Neural progenitor cell (in vitro differentiated cells): ENCODE measurements around the gene TRIO. TPM values are rescaled to one million over a fixed set of nuclear protein-coding genes. Genes with fewer than 3 reads are reported as not detected.

Experiments used
- DNase-seq: peaks from one replicate; pipeline ENCODE4 v3.0.0-alpha.2; 2016; ENCODE audit warnings: low spot score
- H2AFZ ChIP-seq: fragments of 200-600 bp; sonication (generic); replicated peaks from 2 replicates; pipeline ENCODE4 v1.6.1; 2016; ENCODE audit warnings: antibody characterized with exemption
- H3F3A ChIP-seq: fragments of 200-600 bp; sonication (generic); 2 replicates; pipeline ENCODE4 v1.6.1; 2016; ENCODE audit warnings: antibody characterized with exemption, low read depth
- H3K27ac ChIP-seq: fragments of 200-600 bp; sonication (generic); 2 replicates; pipeline ENCODE4 v1.5.1; 2016; ENCODE audit warnings: mild to moderate bottlenecking
- H3K27me3 ChIP-seq: fragments of 200-600 bp; sonication (generic); 2 replicates; pipeline ENCODE4 v1.6.1; 2016; ENCODE audit warnings: mild to moderate bottlenecking, moderate library complexity
- H3K36me3 ChIP-seq: fragments of 200-600 bp; sonication (generic); 2 replicates; pipeline ENCODE4 v1.5.1; 2016
- H3K4me1 ChIP-seq: fragments of 200-600 bp; sonication (generic); 2 replicates; pipeline ENCODE4 v1.6.1; 2016; ENCODE audit warnings: mixed run types
- H3K4me2 ChIP-seq: fragments of 200-600 bp; sonication (generic); 2 replicates; pipeline ENCODE4 v1.6.1; 2016
- H3K4me3 ChIP-seq: fragments of 200-600 bp; sonication (generic); 2 replicates; pipeline ENCODE4 v1.5.1; 2016
- H3K79me2 ChIP-seq: fragments of 200-600 bp; sonication (generic); 2 replicates; pipeline ENCODE4 v1.6.1; 2016; ENCODE audit warnings: low read depth
- H3K9ac ChIP-seq: fragments of 200-600 bp; sonication (generic); 2 replicates; pipeline ENCODE4 v1.6.1; 2016
- H3K9me3 ChIP-seq: fragments of 200-600 bp; sonication (generic); 2 replicates; pipeline ENCODE4 v1.5.1; 2016; ENCODE audit warnings: low read depth
- H4K20me1 ChIP-seq: fragments of 200-600 bp; sonication (generic); 2 replicates; pipeline ENCODE4 v1.6.1; 2016; ENCODE audit warnings: low read depth
- H3K27ac Mint-ChIP-seq: 3 replicates; pipeline ENCODE4 v1.8.0; 2021; ENCODE audit warnings: mixed read lengths
- H3K27me3 Mint-ChIP-seq: 2 replicates; pipeline ENCODE4 v1.8.0; 2022; ENCODE audit warnings: low read depth, mild to moderate bottlenecking, inconsistent platforms, moderate library complexity, mixed read lengths; ENCODE audit not compliant: insufficient read depth
- H3K36me3 Mint-ChIP-seq: 3 replicates; pipeline ENCODE4 v1.8.0; 2021; ENCODE audit warnings: mixed read lengths
- H3K4me1 Mint-ChIP-seq: 3 replicates; pipeline ENCODE4 v1.8.0; 2021; ENCODE audit warnings: mixed read lengths
- H3K4me3 Mint-ChIP-seq: 3 replicates; pipeline ENCODE4 v1.8.0; 2021; ENCODE audit warnings: mild to moderate bottlenecking, moderate library complexity, mixed read lengths
- H3K9me3 Mint-ChIP-seq: 3 replicates; pipeline ENCODE4 v1.8.0; 2020; ENCODE audit warnings: mixed read lengths
- CTCF ChIP-seq: fragments of 200-600 bp; sonication (generic); IDR thresholded peaks from 2 replicates; pipeline ENCODE4 v1.5.1; 2017; ENCODE audit warnings: antibody characterized with exemption, mild to moderate bottlenecking
- EZH2 ChIP-seq: fragments of 200-600 bp; sonication (generic); IDR thresholded peaks from 2 replicates; pipeline ENCODE4 v1.6.1; 2017; ENCODE audit warnings: antibody characterized with exemption, mild to moderate bottlenecking, moderate library complexity
- EZH2phosphoT487 ChIP-seq: fragments of 200-600 bp; sonication (generic); IDR thresholded peaks from 2 replicates; pipeline ENCODE4 v1.6.1; 2017; ENCODE audit warnings: antibody characterized with exemption
- total RNA-seq: library from RNA; depleted of rRNA; stranded (reverse); fragments of >200 nt; gene quantifications from 2 replicates; pipeline ENCODE4 v1.2.3, GENCODE V29; 2015; ENCODE audit warnings: low replicate concordance

The TRIO gene
- total RNA-seq, 1 donor from 2014 or later: 84.7 TPM

DNA sequence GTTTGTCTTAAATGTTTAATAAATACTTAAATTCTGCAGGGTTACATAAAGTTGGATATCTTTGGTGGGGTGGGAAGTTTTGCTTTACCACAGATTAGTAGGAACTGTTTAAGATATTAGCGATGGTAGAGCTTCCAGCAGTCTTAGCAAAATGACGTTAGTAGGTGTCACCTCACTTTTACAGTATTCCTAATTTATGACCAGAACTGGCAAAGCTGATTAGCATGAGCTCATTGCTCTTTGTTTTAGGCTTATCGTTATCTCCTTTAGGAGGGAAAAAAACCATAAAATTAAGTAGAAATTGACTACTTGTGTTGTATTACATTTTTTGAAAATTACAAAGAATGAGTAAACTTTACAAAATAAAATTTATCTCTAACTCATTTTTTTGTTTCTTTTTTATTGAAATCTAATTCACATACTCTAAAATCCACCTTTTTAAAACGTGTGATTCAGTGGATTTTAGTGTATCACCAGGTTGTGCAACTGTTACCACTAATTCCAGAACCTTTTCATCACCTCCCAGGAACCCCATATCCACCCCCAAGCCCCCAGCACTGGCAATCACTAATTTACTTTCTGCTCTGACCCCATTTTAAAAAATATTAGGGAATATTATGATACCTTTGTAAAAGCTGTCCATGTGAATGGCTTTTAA, 129.5 kb downstream of the TRIO start:
- no peaks in the 10 kb centered on the region for H3F3A ChIP-seq
- H3K9me3 ChIP-seq: no peaks in the 10 kb centered on the region
- Mint-ChIP-seq H3K27me3 (no peaks in the 10 kb centered on the region), H3K4me1 (peaks cover 27% of the 10 kb centered on the region), H3K4me3 (no peak overlapping the region), H3K27ac (no peak overlapping the region), H3K36me3 (peaks cover 10% of the 10 kb centered on the region), H3K9me3 (no peaks in the 10 kb centered on the region)
- H3K27me3 ChIP-seq: no peaks in the 10 kb centered on the region
- no peak overlapping the region for H3K4me3 ChIP-seq
- peaks cover 11% of the 10 kb centered on the region for H3K4me1 ChIP-seq
- TF ChIP-seq EZH2: no peak
- no peak for TF ChIP-seq EZH2phosphoT487
- TF ChIP-seq CTCF: no peak
- H3K79me2 ChIP-seq: peaks cover 79% of the 10 kb centered on the region
- no peaks in the 10 kb centered on the region for H3K36me3 ChIP-seq
- no peak overlapping the region for H3K4me2 ChIP-seq
- no peak overlapping the region for H3K27ac ChIP-seq
- H2AFZ ChIP-seq: no peak overlapping the region
- H3K9ac ChIP-seq: no peak overlapping the region
- DNase-seq: no peak
- H4K20me1 ChIP-seq: peaks cover 40% of the 10 kb centered on the region

- H3K4me3 Mint-ChIP-seq: no peak overlapping the region
- no peak overlapping the region for H3K27ac Mint-ChIP-seq
- Histone ChIP-seq H3K9ac (no peak overlapping the region), H3K27ac (no peak overlapping the region), H3K4me2 (no peak overlapping the region), H3K36me3 (no peaks in the 10 kb centered on the region), H4K20me1 (peaks cover 45% of the 10 kb centered on the region), H3K79me2 (peaks cover 79% of the 10 kb centered on the region), H3K4me3 (no peak overlapping the region), H3K4me1 (peaks cover 11% of the 10 kb centered on the region), H2AFZ (no peak overlapping the region), H3K9me3 (no peaks in the 10 kb centered on the region), H3F3A (no peaks in the 10 kb centered on the region), H3K27me3 (no peaks in the 10 kb centered on the region)
- no peak for TF ChIP-seq EZH2
- no peak for TF ChIP-seq EZH2phosphoT487
- TF ChIP-seq CTCF: no peak
- H3K4me1 Mint-ChIP-seq: peaks cover 21% of the 10 kb centered on the region
- no peaks in the 10 kb centered on the region for H3K27me3 Mint-ChIP-seq
- peaks cover 12% of the 10 kb centered on the region for H3K36me3 Mint-ChIP-seq
- no peak for DNase-seq
- H3K9me3 Mint-ChIP-seq: no peaks in the 10 kb centered on the region
These were observed 130.1 kb downstream of the TRIO start for GRCh38 chr5:14273207-14273767.

- H3K4me3 ChIP-seq: no peak overlapping the region
- no peaks in the 10 kb centered on the region for H3K9me3 Mint-ChIP-seq
- H3K79me2 ChIP-seq: peaks cover 66% of the 10 kb centered on the region
These were observed 133.2 kb downstream of the TRIO start for GRCh38 chr5:14276380-14276779.

More at GRCh38 chr5:14276380-14276779, 133.2 kb downstream of the TRIO start:
- no peaks in the 10 kb centered on the region for H3K4me1 ChIP-seq
- Mint-ChIP-seq H3K27me3 (no peaks in the 10 kb centered on the region), H3K4me3 (no peak overlapping the region), H3K27ac (no peak overlapping the region), H3K36me3 (peaks cover 30% of the 10 kb centered on the region), H3K4me1 (no peaks in the 10 kb centered on the region)
- H3K27me3 ChIP-seq: no peaks in the 10 kb centered on the region
- peaks cover 32% of the 10 kb centered on the region for H4K20me1 ChIP-seq
- H3K4me2 ChIP-seq: no peak overlapping the region
- no peak overlapping the region for H3K9ac ChIP-seq
- no peaks in the 10 kb centered on the region for H3F3A ChIP-seq
- H3K9me3 ChIP-seq: no peaks in the 10 kb centered on the region
- H3K36me3 ChIP-seq: no peaks in the 10 kb centered on the region
- no peak overlapping the region for H2AFZ ChIP-seq
- DNase-seq: no peak
- no peak overlapping the region for H3K27ac ChIP-seq
- TF ChIP-seq CTCF (no peak), EZH2phosphoT487 (no peak), EZH2 (no peak)
